SU-DHL-6 (cell line): Measurements from ENCODE around the gene TMEM132A.

Experiments used
- H2AFZ ChIP-seq: fragments of 200-600 bp; sonication (generic); 2 replicates; pipeline ENCODE4 v1.6.1; 2014; ENCODE audit warnings: low read depth, mild to moderate bottlenecking, moderate library complexity, mixed read lengths, antibody characterized with exemption, low read length; ENCODE audit not compliant: severe bottlenecking
- H3F3A ChIP-seq: fragments of 200-600 bp; shearing (Covaris generic); 2 replicates; pipeline ENCODE4 v1.6.0; 2016; ENCODE audit warnings: antibody characterized with exemption, mild to moderate bottlenecking; ENCODE audit not compliant: insufficient read depth
- H3K27ac ChIP-seq: fragments of 200-600 bp; sonication (generic); 2 replicates; pipeline ENCODE4 v1.5.1; 2016; ENCODE audit warnings: low read depth, mild to moderate bottlenecking, low read length, moderate library complexity, mixed read lengths
- H3K27me3 ChIP-seq: fragments of 200-600 bp; sonication (generic), shearing (Covaris generic); 2 replicates; pipeline ENCODE4 v1.6.0; 2014; ENCODE audit warnings: mild to moderate bottlenecking, low read length
- H3K36me3 ChIP-seq: fragments of 200-600 bp; sonication (generic); 2 replicates; pipeline ENCODE4 v1.6.1; 2014; ENCODE audit warnings: mild to moderate bottlenecking, low read length, mixed read lengths
- H3K4me2 ChIP-seq: fragments of 300-600, 200-600 bp; shearing (Covaris generic), sonication (generic); 2 replicates; pipeline ENCODE4 v1.6.0; 2014; ENCODE audit warnings: low read length, low read depth, mild to moderate bottlenecking; ENCODE audit not compliant: poor library complexity, severe bottlenecking
- H3K4me3 ChIP-seq: fragments of 200-600 bp; sonication (generic); 2 replicates; pipeline ENCODE4 v1.5.1; 2014; ENCODE audit warnings: antibody characterized with exemption, low read length, mild to moderate bottlenecking, mixed read lengths; ENCODE audit not compliant: insufficient read depth, poor library complexity, severe bottlenecking
- H3K79me2 ChIP-seq: fragments of 200-600 bp; sonication (generic); 2 replicates; pipeline ENCODE4 v1.6.1; 2014; ENCODE audit warnings: mild to moderate bottlenecking, low read length, moderate library complexity; ENCODE audit not compliant: insufficient read depth
- H3K9ac ChIP-seq: fragments of 200-600 bp; sonication (generic); 2 replicates; pipeline ENCODE4 v1.7.0; 2014; ENCODE audit warnings: mild to moderate bottlenecking, low read length
- H3K9me2 ChIP-seq: fragments of 200-600 bp; sonication (generic); replicated peaks from 2 replicates; pipeline ENCODE4 v1.6.1; 2014; ENCODE audit warnings: low read length; ENCODE audit not compliant: insufficient read depth
- H3K9me3 ChIP-seq: fragments of 200-600 bp; sonication (generic); 2 replicates; pipeline ENCODE4 v1.6.1; 2014; ENCODE audit warnings: low read length, mixed read lengths; ENCODE audit not compliant: insufficient read depth
- H4K20me1 ChIP-seq: fragments of 200-600 bp; sonication (generic); 2 replicates; pipeline ENCODE4 v1.6.1; 2014; ENCODE audit warnings: low read depth, mild to moderate bottlenecking, antibody characterized with exemption, low read length, moderate library complexity, mixed read lengths
- CTCF ChIP-seq: fragments of 200-600 bp; sonication (generic); IDR thresholded peaks from one replicate; pipeline ENCODE4 v1.5.1; 2017; ENCODE audit warnings: antibody characterized with exemption, mild to moderate bottlenecking, low read length, moderate library complexity; ENCODE audit not compliant: insufficient read depth, poor library complexity, severe bottlenecking
- EZH2phosphoT487 ChIP-seq: fragments of 200-600 bp; sonication (generic), shearing (Covaris generic); conservative IDR thresholded peaks from 2 replicates; pipeline ENCODE4 v1.6.1; 2018; ENCODE audit warnings: mild to moderate bottlenecking, antibody characterized with exemption, low read length, moderate library complexity, mixed read lengths

The TMEM132A gene

GRCh38 chr11:60929764-60930163, 5.5 kb downstream of the TMEM132A start:
- Histone ChIP-seq H3K9me3 (no peaks in the 10 kb centered on the region), H3K4me3 (no peak overlapping the region), H4K20me1 (no peaks in the 10 kb centered on the region), H3K79me2 (no peaks in the 10 kb centered on the region), H2AFZ (no peak overlapping the region), H3K4me2 (no peak overlapping the region), H3F3A (peaks cover 10% of the 10 kb centered on the region), H3K9me2 (no peaks in the 10 kb centered on the region), H3K36me3 (no peaks in the 10 kb centered on the region), H3K27me3 (no peaks in the 10 kb centered on the region), H3K9ac (no peak overlapping the region), H3K27ac (no peak overlapping the region)
- TF ChIP-seq CTCF = no peak
- TF ChIP-seq EZH2phosphoT487 = no peak

GRCh38 chr11:60930394-60930793, 6.1 kb downstream of the TMEM132A start:
- no peak overlapping the region for H3K27ac ChIP-seq
- H4K20me1 ChIP-seq = no peaks in the 10 kb centered on the region
- H2AFZ ChIP-seq = no peak overlapping the region
- no peaks in the 10 kb centered on the region for H3K9me3 ChIP-seq
- no peak overlapping the region for H3K4me3 ChIP-seq
- H3K9ac ChIP-seq = no peak overlapping the region
- H3K36me3 ChIP-seq = no peaks in the 10 kb centered on the region
- peaks cover 10% of the 10 kb centered on the region for H3F3A ChIP-seq
- H3K27me3 ChIP-seq = no peaks in the 10 kb centered on the region
- TF ChIP-seq EZH2phosphoT487 = no peak
- TF ChIP-seq CTCF = no peak
- no peaks in the 10 kb centered on the region for H3K9me2 ChIP-seq
- no peaks in the 10 kb centered on the region for H3K79me2 ChIP-seq
- no peak overlapping the region for H3K4me2 ChIP-seq

GRCh38 chr11:60931917-60932316, 7.7 kb downstream of the TMEM132A start:
- Histone ChIP-seq H3K4me2 (peak overlapping the region; percentile 37), H3K79me2 (no peaks in the 10 kb centered on the region), H4K20me1 (no peaks in the 10 kb centered on the region), H3K36me3 (no peaks in the 10 kb centered on the region), H3K27me3 (no peaks in the 10 kb centered on the region), H3K27ac (peak overlapping the region; percentile 65), H3K4me3 (no peak overlapping the region), H3K9ac (peak overlapping the region; percentile 8; the same call in 1 of the 2 replicates), H3K9me3 (no peaks in the 10 kb centered on the region), H3F3A (peaks cover 10% of the 10 kb centered on the region), H2AFZ (no peak overlapping the region), H3K9me2 (no peaks in the 10 kb centered on the region)
- TF ChIP-seq EZH2phosphoT487 (no peak), CTCF (no peak)
